IMR-90 (cell line): Measurements from ENCODE around the gene SUPV3L1.

Source experiments
- MXI1 ChIP-seq: IDR thresholded peaks from 2 replicates; pipeline ENCODE4 v1.6.1; 2012; ENCODE audit warnings: low read depth, mild to moderate bottlenecking, low read length, moderate library complexity, borderline replicate concordance
- RAD21 ChIP-seq: IDR thresholded peaks from 2 replicates; pipeline ENCODE4 v1.6.1; 2012; ENCODE audit warnings: low read length, improper control_type of control experiment
- TF ChIP-seq, protein P1 (sequence below): conservative IDR thresholded peaks from 2 replicates; pipeline ENCODE4 v1.5.1; 2012; ENCODE audit warnings: mild to moderate bottlenecking, low read depth, low read length, improper control_type of control experiment

GRCh38 chr10:69145329-69145728 is 34.7 kb upstream of the SUPV3L1 start:
- TF ChIP-seq MXI1 (no peak), RAD21 (no peak)
- TF ChIP-seq, protein P1, sequence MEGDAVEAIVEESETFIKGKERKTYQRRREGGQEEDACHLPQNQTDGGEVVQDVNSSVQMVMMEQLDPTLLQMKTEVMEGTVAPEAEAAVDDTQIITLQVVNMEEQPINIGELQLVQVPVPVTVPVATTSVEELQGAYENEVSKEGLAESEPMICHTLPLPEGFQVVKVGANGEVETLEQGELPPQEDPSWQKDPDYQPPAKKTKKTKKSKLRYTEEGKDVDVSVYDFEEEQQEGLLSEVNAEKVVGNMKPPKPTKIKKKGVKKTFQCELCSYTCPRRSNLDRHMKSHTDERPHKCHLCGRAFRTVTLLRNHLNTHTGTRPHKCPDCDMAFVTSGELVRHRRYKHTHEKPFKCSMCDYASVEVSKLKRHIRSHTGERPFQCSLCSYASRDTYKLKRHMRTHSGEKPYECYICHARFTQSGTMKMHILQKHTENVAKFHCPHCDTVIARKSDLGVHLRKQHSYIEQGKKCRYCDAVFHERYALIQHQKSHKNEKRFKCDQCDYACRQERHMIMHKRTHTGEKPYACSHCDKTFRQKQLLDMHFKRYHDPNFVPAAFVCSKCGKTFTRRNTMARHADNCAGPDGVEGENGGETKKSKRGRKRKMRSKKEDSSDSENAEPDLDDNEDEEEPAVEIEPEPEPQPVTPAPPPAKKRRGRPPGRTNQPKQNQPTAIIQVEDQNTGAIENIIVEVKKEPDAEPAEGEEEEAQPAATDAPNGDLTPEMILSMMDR, result no peak
